ENCODE results near the gene RAP2A. TPM values are rescaled to one million over a fixed set of nuclear protein-coding genes. Genes with fewer than 3 reads are reported as not detected.

Gene RAP2A
- total RNA-seq, 3 donors from 2014 or later (not counting 1 experiment from before 2014, with no cell fraction given): 25.9 to 48.1 (median 30.9) TPM

GRCh38 chr13:97517967-97518366 lies 84.0 kb downstream of the RAP2A start:
- peaks cover 2 to 3% of the 10 kb centered on the region in 2 donors for H3K9me3 Mint-ChIP-seq
- H3K4me1 ChIP-seq (ENCODE audit: control insufficient read depth, insufficient read depth, low read length): no peaks in the 10 kb centered on the region
- 84% methylated on average over 1 of the region's 1 CpG for WGBS (ENCODE audit: insufficient coverage)
- peaks cover 0 to 7% of the 10 kb centered on the region in 2 donors for H3K27me3 Mint-ChIP-seq (ENCODE audit: low read depth in 2 of 2)
- H3K27ac ChIP-seq (ENCODE audit: low read length): no peak overlapping the region
- no peaks in the 10 kb centered on the region for H3K36me3 ChIP-seq (ENCODE audit: control insufficient read depth, insufficient read depth, low read length)
- H3K4me1 Mint-ChIP-seq: no peaks in the 10 kb centered on the region
- no peaks in the 10 kb centered on the region for H3K27me3 ChIP-seq (ENCODE audit: control insufficient read depth, insufficient read depth, low read length)
- H3K36me3 Mint-ChIP-seq: no peaks in the 10 kb centered on the region
- H3K4me3 Mint-ChIP-seq: no peak overlapping the region
- H3K9me3 ChIP-seq (ENCODE audit: control insufficient read depth, insufficient read depth, low read length): no peaks in the 10 kb centered on the region
- DNase-seq (no peak), ATAC-seq (no peak)
- no peak for TF ChIP-seq CTCF (IDR thresholded peaks at IDR 0.05)
- no peak overlapping the region for H3K4me3 ChIP-seq (ENCODE audit: low read length)
- intact Hi-C loops (cut with micrococcal nuclease): no loop called here
- H3K27ac Mint-ChIP-seq: no peak overlapping the region

Other genes starting within 250 kb of the RAP2A start
- gene MBNL2, start 211.8 kb upstream of the RAP2A start, total RNA-seq: 10 to 100 TPM; 30.9 to 38.3 (median 33.1) TPM